HCT116 (cell line): ENCODE results near the gene PHF20.

ENCODE experiments used
- CEBPB ChIP-seq: IDR thresholded peaks from 2 replicates; pipeline ENCODE4 v1.6.1; 2012; ENCODE audit warnings: low read depth
- CTCF ChIP-seq, 3 experiments: fragments of 200-600 bp in 1 of 3; sonication (generic) in 1 of 3; IDR thresholded peaks in 2 of 3; conservative IDR thresholded peaks in 1 of 3; 2 replicates each; pipeline ENCODE4 v1.5.1; 2012 to 2017; ENCODE audit warnings: low read depth in 2 of 3, low read length in 2 of 3, antibody characterized with exemption in 1 of 3, borderline replicate concordance in 1 of 3, control low read depth in 1 of 3, mild to moderate bottlenecking in 1 of 3, mixed read lengths in 1 of 3, mixed run types in 1 of 3, moderate library complexity in 1 of 3; ENCODE audit not compliant: insufficient read depth in 1 of 3
- MAX ChIP-seq: IDR thresholded peaks from 2 replicates; pipeline ENCODE4 v1.6.1; 2012
- POLR2AphosphoS5 ChIP-seq: IDR thresholded peaks from 2 replicates; pipeline ENCODE4 v1.6.1; 2011; ENCODE audit warnings: mild to moderate bottlenecking, low read depth, low read length, moderate library complexity
- REST ChIP-seq: IDR thresholded peaks from 2 replicates; pipeline ENCODE4 v1.6.1; 2012; ENCODE audit warnings: low read depth
- SP1 ChIP-seq: IDR thresholded peaks from 2 replicates; pipeline ENCODE4 v1.6.1; 2012; ENCODE audit warnings: low read depth
- YY1 ChIP-seq: IDR thresholded peaks from 2 replicates; pipeline ENCODE4 v1.6.1; 2011; ENCODE audit warnings: low read length, low read depth, moderate library complexity, mild to moderate bottlenecking; ENCODE audit not compliant: insufficient replicate concordance; ENCODE audit errors: extremely low read depth
- ZNF274 ChIP-seq: fragments of 200-500 bp; sonication (Bioruptor generic); IDR thresholded peaks from 2 replicates; pipeline ENCODE4 v1.6.1; 2014; ENCODE audit warnings: mild to moderate bottlenecking, low read depth, low read length, inconsistent platforms

- TF ChIP-seq POLR2AphosphoS5 (no peak), CEBPB (no peak), YY1 (no peak), MAX (no peak), CTCF (IDR thresholded peaks at IDR 0.05 in 2 of 3, conservative IDR thresholded peaks at IDR 0.05 in 1 of 3; ENCODE audit: borderline replicate concordance in 1 of 3, insufficient read depth in 1 of 3, low read depth in 2 of 3, low read length in 2 of 3) (no peak), ZNF274 (no peak), SP1 (no peak), REST (no peak)
Observed at GRCh38 chr20:35767683-35768481, 3.9 kb upstream of the PHF20 start.
